ENCODE data around the gene ASPRV1.

Gene ASPRV1

GRCh38 chr2:69989441-69990105, 28.1 kb upstream of the ASPRV1 start:
- H3K27ac ChIP-seq: peak overlapping the region; percentile 82
- CTCF ChIA-PET: no interaction called here
- peak; percentile 34 for DNase-seq (ENCODE audit: low spot score)
- POLR2A ChIA-PET (ENCODE audit: low non-redundant PET): no interaction called here
- no peak for TF ChIP-seq CTCF (conservative IDR thresholded peaks at IDR 0.05; ENCODE audit: low read depth)

- DNase-seq (ENCODE audit: low spot score): peak; percentile 38
- ChIA-PET CTCF (no interaction called here), POLR2A (ENCODE audit: low non-redundant PET) (no interaction called here)
- TF ChIP-seq CTCF (conservative IDR thresholded peaks at IDR 0.05; ENCODE audit: low read depth): no peak
- peak overlapping the region; percentile 82 for H3K27ac ChIP-seq
These were observed 27.6 kb upstream of the ASPRV1 start for GRCh38 chr2:69989009-69989408.

- no peak for TF ChIP-seq CTCF (conservative IDR thresholded peaks at IDR 0.05; ENCODE audit: low read depth)
- no peak overlapping the region for H3K27ac ChIP-seq
- ChIA-PET CTCF (interaction anchor here (0.7 kb wide), 1 partner anchor 16 kb away, joined by 3 read pairs; no protein-coding TSS in a partner anchor), POLR2A (ENCODE audit: low non-redundant PET) (no interaction called here)
- no peak for DNase-seq (ENCODE audit: low spot score)
These were observed 26.7 kb upstream of the ASPRV1 start for GRCh38 chr2:69988086-69988635.

- H3K27ac ChIP-seq: no peak overlapping the region; the same call in 1 of the 2 replicates
- ChIA-PET CTCF (no interaction called here), POLR2A (ENCODE audit: low non-redundant PET) (no interaction called here)
- no peak for TF ChIP-seq CTCF (conservative IDR thresholded peaks at IDR 0.05; ENCODE audit: low read depth)
- no peak for DNase-seq (ENCODE audit: low spot score)
These were observed 25.3 kb upstream of the ASPRV1 start for GRCh38 chr2:69986691-69987090.

GRCh38 chr2:69985688-69986087, 24.3 kb upstream of the ASPRV1 start:
- H3K27ac ChIP-seq: no peak overlapping the region
- ChIA-PET POLR2A (ENCODE audit: low non-redundant PET) (no interaction called here), CTCF (no interaction called here)
- TF ChIP-seq CTCF (conservative IDR thresholded peaks at IDR 0.05; ENCODE audit: low read depth): no peak
- DNase-seq (ENCODE audit: low spot score): no peak

GRCh38 chr2:69985216-69985615, 23.8 kb upstream of the ASPRV1 start:
- no peak for TF ChIP-seq CTCF (conservative IDR thresholded peaks at IDR 0.05; ENCODE audit: low read depth)
- ChIA-PET CTCF (no interaction called here), POLR2A (ENCODE audit: low non-redundant PET) (no interaction called here)
- no peak overlapping the region for H3K27ac ChIP-seq
- DNase-seq (ENCODE audit: low spot score): no peak

Data from RWPE1 (cell line).